ENCODE measurements around the gene PYDC1.
"Not testable (repeated sequence)": the region's sequence is repeated elsewhere in the genome, so short reads cannot be mapped to it uniquely, and the experiment has no call there.

Gene PYDC1

DNA sequence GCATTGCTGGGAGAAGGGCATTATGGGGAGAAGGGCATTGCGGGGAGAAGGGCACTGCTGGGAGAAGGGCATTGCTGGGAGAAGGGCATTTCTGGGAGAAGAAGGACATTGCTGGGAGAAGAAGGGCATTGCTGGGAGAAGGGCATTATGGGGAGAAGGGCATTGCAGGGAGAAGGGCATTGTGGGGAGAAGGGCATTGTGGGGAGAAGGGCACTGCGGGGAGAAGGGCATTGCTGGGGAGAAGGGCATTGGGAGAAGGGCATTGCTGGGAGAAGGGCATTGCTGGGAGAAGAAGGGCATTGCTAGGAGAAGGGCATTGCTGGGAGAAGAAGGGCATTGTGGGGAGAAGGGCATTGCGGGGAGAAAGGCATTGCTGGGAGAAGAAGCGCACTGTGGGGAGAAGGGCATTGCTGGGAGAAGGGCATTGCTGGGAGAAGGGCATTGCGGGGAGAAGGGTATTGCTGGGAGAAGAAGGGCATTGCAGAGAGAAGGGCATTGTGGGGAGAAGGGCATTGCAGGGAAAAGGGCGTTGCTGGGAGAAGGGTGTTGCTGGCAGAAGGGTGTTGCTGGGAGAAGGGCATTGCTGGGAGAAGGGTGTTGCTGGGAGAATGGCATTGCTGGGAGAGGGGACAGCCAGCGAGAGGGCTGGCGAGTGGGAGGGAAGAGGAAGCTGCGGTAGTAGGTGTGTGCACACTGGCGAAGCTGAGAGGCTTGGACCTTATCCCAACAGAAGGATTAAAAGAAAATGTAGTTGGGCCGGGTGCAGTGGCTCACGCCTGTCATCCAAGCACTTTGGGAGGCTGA, 4.6 kb upstream of the PYDC1 start:
- no peak for DNase-seq (ENCODE audit: low read depth in 2 of 2)

- no peak for DNase-seq (ENCODE audit: low read depth in 2 of 2)
Measured at GRCh38 chr16:31219154-31219741, 2.3 kb upstream of the PYDC1 start.

GRCh38 chr16:31217136-31217530, 198 bp upstream of the PYDC1 start:
- no peak for DNase-seq (ENCODE audit: low read depth in 2 of 2)

- DNase-seq (ENCODE audit: low read depth in 2 of 2): no peak
Measured at GRCh38 chr16:31215287-31216162, 1.4 kb downstream of the PYDC1 start.

DNA sequence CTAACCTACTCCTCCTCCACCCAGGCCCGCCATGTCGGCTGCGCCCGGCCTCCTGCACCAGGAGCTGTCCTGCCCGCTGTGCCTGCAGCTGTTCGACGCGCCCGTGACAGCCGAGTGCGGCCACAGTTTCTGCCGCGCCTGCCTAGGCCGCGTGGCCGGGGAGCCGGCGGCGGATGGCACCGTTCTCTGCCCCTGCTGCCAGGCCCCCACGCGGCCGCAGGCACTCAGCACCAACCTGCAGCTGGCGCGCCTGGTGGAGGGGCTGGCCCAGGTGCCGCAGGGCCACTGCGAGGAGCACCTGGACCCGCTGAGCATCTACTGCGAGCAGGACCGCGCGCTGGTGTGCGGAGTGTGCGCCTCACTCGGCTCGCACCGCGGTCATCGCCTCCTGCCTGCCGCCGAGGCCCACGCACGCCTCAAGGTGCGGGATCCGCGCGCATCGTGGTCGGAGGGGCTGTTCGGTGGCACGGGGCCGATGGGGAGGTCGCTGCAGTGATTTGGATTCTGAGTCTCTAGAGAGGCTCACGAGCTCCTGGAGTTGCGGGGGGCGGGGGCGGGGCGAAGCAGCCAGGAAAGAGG, 2.1 kb downstream of the PYDC1 start:
- no peak for DNase-seq (ENCODE audit: low read depth in 2 of 2)

DNA sequence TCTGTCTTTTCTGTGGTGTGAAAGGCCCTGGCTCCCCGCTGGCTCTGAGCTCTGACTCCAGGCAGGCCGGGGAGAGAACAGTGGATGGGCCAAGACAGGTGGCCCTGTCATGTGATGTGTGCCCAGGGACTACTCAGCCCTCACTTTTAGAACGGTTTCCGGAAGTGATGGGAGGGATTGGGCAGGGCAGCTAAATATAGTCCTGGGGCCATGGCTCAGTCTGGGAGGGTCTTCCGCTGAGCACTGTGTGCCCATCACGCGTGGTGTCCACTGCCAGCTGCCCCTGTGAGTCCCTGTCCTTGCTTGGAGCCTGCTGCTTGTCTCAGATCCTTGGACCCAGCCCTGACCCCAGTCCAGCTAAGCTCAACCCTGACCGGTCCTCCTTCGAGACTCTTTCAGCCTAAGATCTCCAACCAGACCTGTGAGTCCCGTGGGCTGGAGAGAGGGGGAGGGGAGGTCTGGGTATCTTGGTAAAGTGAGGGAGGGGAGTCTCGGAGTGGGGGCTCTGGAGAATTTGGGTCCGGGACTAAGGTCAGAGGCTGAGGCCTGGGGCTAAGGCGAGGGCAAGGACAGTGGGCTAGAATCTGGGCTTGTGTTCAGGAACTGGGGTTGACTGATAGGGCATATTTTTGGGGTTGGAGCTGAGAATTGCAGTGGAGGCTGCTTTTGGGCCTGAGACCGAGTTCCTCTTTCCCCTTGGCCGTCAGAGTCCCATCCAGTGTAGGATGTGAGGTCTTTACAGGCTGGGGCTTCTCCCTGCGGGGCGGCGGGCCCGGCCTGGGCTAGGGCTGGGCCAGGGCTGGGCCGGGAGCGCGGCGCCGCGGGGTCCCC, 2.8 kb downstream of the PYDC1 start, which contains the start of gene TRIM72:
Gene TRIM72 (plus strand): TSS at position 243 of the 831 bp plus-strand sequence. CDS start 620 bp downstream, outside the sequence.
- no peak for DNase-seq (ENCODE audit: low read depth in 2 of 2)

DNA sequence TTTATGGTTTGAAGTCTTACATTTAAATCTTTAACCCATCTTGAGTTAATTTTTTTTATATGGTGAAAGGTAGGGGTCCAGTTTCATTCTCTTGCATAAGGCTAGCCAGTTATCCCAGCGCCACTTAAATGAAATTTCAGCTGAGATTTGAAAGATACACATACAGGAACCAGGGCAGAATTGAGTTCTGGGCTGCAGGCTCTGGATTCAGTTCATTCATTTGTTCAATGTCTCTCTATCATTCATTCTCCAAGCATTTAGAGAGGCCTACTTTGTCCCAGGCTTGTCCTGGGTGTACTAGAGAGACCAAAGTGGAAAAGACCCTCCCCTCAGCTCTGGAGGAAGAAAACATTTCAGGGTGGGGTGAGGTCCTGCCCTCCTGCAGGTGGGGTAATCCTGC, 3.6 kb downstream of the PYDC1 start:
- DNase-seq (ENCODE audit: low read depth in 2 of 2): no peak

GRCh38 chr16:31206776-31207175, 10.2 kb downstream of the PYDC1 start:
- DNase-seq (ENCODE audit: low read depth in 2 of 2): no peak

DNA sequence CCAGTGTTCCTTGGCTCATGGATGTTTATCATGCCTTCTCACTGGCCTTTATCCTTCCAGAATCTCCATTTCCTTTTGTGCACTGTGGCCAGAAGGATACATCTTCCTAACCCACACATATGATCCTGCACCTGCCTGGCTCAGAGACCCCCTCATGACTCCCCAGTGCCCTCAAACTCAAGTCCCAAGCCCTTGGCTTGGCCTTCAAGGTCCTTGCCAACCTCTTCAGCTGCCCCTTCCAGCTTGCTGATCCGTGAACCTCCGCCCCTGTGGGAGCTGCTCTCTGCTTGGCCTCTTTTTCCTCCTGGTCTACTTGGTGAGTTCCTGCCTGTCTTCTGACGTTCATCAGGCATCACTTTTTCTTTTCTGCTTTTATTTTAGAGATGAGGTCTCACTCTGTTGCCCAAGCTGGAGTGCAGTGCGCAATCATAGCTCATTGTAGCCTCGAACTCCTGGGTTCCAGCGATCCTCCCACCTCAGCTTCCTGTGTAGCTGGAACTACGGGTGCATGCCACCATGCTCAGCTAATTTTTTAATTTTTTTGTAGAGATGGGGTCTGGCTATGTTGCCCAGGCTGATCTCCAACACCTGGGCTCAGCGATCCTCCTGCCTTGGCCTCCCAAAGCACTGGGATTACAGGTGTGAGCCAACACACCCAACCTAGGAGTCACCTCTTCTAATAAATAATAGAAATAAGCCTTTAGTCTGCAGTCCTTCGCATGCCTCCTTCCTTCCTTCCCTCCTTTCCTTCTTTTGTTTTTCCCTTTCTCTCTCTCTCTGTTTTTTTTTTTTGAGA, 11.9 kb downstream of the PYDC1 start:
- no peak for DNase-seq (ENCODE audit: low read depth in 2 of 2)

- DNase-seq (ENCODE audit: low read depth in 2 of 2): no peak
Measured at GRCh38 chr16:31202414-31203375, 14.2 kb downstream of the PYDC1 start, which contains the start of gene PYCARD. Gene PYCARD (minus strand): TSS chr16:31202760. CDS start chr16:31202690, 70 bp downstream.

- DNase-seq (ENCODE audit: low read depth in 2 of 2): no peak
Measured at GRCh38 chr16:31201582-31202413, 15.1 kb downstream of the PYDC1 start.

DNA sequence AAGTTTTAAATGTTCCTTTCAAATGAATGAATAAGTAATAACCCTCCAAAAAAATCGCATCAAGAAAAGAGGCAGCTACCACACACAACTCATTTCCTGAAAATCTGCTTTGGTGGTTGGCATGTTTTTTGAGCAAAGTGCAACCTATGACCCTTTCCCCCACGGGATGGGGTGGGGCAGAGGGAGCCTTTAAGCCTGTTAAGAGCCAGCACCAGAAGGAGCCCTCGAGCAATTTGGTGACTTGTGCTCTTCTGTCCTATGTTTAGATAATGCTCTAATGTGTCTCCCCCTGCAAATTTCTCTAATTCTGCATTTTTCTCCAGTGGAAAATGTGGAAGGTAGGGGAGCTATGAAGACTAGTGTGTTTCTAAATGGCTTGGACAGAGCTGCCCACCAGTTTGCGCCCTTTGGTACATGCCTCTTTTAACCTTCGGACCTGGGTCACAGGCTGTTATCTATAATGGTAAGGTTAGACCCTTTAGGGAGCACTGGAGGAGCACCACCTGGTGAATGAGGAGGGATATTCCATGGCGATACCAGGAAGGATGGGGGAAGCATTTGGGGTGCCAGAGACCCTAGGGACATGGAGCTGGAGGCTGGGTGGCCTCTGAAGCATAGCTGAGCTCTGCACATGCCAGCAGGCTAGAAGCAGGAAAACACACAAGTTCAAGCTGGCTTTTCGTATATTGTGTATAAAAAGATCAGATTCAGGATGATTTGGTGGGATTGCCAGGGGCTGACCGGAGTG, 15.9 kb downstream of the PYDC1 start:
- DNase-seq (ENCODE audit: low read depth in 2 of 2): no peak

DNA sequence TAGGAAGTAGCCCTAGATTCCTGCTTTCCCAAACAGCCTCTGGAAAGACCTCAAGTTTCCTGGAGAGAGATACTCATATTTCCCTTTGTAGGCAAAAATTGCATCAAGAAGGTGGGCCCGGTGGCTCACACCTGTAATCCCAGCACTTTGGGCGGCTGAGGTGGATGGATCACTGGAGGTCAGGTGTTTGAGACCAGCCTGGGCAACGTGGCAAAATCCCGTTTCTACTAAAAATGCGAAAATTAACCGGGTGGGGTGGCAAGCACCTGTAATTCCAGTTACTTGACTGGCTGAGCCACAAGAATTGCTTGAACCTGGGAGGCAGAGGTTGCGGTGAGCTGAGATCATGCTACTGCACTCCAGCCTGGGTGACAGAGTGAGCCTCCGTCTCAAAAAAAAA, 16.8 kb downstream of the PYDC1 start:
- DNase-seq (ENCODE audit: low read depth in 2 of 2): not testable (repeated sequence)

DNA sequence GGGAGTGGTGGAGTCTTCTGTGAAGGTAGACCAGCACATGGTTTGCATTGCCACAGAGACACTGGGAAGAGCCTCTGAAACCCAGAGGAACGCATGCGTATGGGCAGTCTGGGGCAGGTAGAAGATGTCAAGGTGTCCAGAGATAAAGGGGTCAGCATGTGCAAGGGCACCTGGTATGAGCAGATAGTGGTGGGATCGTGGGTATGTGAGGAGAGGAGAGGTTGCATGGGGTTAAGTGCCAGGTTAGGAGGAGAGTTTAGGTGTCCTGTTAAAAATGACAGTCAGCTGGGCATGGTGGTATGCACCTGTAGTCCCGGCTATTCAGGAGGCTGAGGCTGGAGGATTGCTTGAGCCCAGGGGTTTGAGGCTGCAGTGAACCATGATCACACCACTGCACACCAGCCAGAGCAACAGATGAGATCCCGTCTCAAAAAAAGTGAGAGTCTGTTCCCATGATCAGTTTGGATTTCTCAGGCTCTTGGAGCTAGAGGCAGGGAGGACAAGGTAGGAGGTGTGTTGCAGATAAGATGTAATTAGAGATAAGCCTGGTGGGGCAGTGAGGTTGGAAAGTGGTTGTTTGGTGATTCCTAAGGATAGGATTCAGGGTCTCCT, 17.4 kb downstream of the PYDC1 start:
- DNase-seq (ENCODE audit: low read depth in 2 of 2): no peak

- DNase-seq (ENCODE audit: low read depth in 2 of 2): no peak
Measured at GRCh38 chr16:31198207-31198882, 18.6 kb downstream of the PYDC1 start.

GRCh38 chr16:31196324-31197088, 20.4 kb downstream of the PYDC1 start:
- DNase-seq (ENCODE audit: low read depth in 2 of 2): no peak

Data from stimulated activated CD4-positive, alpha-beta T cell treated with anti-CD3 and anti-CD28 coated beads, Interleukin-15, amount 100 ng/mL, for 48 hours (primary cell).